Vagina (tissue), 2 donors: ENCODE data around the gene ANXA8. TPM values are rescaled to one million over a fixed set of nuclear protein-coding genes. Genes with fewer than 3 reads are reported as not detected.

Source experiments
- DNase-seq, 2 donors: peaks; one replicate each; pipeline ENCODE4 v3.0.0-alpha.2; 2017; ENCODE audit errors: extremely low spot score in 2 of 2
- H3K27ac ChIP-seq: fragments of 200-600 bp; sonication (generic); one replicate; pipeline ENCODE4 v1.5.1; 2019
- H3K27me3 ChIP-seq: fragments of 200-600 bp; sonication (generic); one replicate; pipeline ENCODE4 v1.5.1; 2019
- H3K36me3 ChIP-seq, 2 donors: fragments of 200-600 bp; sonication (generic); one replicate each; pipeline ENCODE4 v1.5.1; 2017 to 2019
- H3K4me1 ChIP-seq: fragments of 200-600 bp; sonication (generic); one replicate; pipeline ENCODE4 v1.5.1; 2019
- H3K4me3 ChIP-seq, 2 donors: fragments of 200-600 bp; sonication (generic); 1 replicate in 1 of 2; 2 replicates in 1 of 2; pipeline ENCODE4 v1.5.1; 2016 to 2019
- H3K9me3 ChIP-seq: fragments of 200-600 bp; sonication (generic); one replicate; pipeline ENCODE4 v1.5.1; 2019
- POLR2A ChIP-seq, 2 donors: fragments of 450-650 bp; IDR thresholded peaks; one replicate each; pipeline ENCODE4 v1.6.1; 2017; ENCODE audit warnings: antibody characterized with exemption in 2 of 2, mild to moderate bottlenecking in 2 of 2, moderate library complexity in 2 of 2
- POLR2AphosphoS5 ChIP-seq, 2 donors: sonication (generic); formaldehyde crosslinking; IDR thresholded peaks; one replicate each; pipeline ENCODE4 v1.9.0; 2017; ENCODE audit warnings: antibody characterized with exemption in 2 of 2, mild to moderate bottlenecking in 2 of 2, low read depth in 1 of 2; ENCODE audit not compliant: insufficient read depth in 1 of 2
- intact Hi-C: fragments of 100-400 bp; cut with DNase I; formaldehyde crosslinking; loops from one replicate; pipeline ENCODE4 v1.15.1; 2023
- total RNA-seq: library from RNA; depleted of rRNA; stranded (reverse); fragments of >200 nt; gene quantifications from one replicate; pipeline ENCODE4 v1.2.3, GENCODE V29; 2016
- TF ChIP-seq, protein P1 (sequence below), 3 experiments: fragments of 450-650 bp in 2 of 3; fragments of 200-600 bp in 1 of 3; sonication (generic) in 1 of 3; IDR thresholded peaks; one replicate each; pipeline ENCODE4 v1.5.1; 2017 to 2019; ENCODE audit warnings: antibody characterized with exemption in 3 of 3, mild to moderate bottlenecking in 2 of 3, moderate library complexity in 2 of 3

ANXA8 gene
- total RNA-seq, 1 donor from 2014 or later: 135 TPM

DNA sequence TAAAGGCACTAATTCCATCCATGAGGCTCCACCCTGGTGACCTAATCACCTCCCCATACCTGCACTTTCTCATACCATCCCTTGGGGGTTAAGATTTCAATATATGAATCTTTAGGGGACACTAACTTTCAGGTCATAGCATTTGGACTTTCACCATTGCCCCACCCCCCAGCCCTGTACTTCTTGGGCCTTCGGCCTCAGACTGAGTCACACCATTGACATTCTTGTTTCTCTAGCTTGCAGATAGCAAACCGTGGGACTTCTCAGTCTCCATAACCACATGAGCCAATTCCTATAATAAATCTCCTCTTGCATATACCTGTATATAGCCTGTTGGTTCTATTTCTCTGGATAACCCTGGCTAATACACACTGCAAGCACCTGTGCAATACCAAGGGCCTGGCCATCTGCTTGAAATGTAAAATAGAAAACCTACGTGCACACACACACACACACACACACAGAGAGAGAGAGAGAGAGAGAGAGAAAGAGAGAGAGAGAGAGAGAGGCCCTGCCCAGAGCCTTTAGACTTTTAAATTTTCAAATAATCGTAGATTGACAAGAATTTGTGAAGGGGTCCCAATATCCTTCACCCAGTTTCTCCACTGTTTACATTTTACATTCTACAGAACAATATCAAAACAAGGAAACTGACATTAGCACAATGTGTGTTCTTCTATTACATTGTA is 25.3 kb downstream of the ANXA8 start:
- Histone ChIP-seq H3K9me3 (no peaks in the 10 kb centered on the region), H3K27ac (no peak overlapping the region), H3K36me3 (no peaks in the 10 kb centered on the region), H3K27me3 (no peaks in the 10 kb centered on the region), H3K4me3 (no peak overlapping the region), H3K4me1 (no peaks in the 10 kb centered on the region)
- DNase-seq: peak in 1 of 2 donors; percentile 37
- TF ChIP-seq POLR2AphosphoS5 (IDR thresholded peaks at IDR 0.05; ENCODE audit: insufficient read depth in 1 of 2, low read depth in 1 of 2) (no peak), POLR2A (IDR thresholded peaks at IDR 0.05) (no peak)
- TF ChIP-seq, protein P1, sequence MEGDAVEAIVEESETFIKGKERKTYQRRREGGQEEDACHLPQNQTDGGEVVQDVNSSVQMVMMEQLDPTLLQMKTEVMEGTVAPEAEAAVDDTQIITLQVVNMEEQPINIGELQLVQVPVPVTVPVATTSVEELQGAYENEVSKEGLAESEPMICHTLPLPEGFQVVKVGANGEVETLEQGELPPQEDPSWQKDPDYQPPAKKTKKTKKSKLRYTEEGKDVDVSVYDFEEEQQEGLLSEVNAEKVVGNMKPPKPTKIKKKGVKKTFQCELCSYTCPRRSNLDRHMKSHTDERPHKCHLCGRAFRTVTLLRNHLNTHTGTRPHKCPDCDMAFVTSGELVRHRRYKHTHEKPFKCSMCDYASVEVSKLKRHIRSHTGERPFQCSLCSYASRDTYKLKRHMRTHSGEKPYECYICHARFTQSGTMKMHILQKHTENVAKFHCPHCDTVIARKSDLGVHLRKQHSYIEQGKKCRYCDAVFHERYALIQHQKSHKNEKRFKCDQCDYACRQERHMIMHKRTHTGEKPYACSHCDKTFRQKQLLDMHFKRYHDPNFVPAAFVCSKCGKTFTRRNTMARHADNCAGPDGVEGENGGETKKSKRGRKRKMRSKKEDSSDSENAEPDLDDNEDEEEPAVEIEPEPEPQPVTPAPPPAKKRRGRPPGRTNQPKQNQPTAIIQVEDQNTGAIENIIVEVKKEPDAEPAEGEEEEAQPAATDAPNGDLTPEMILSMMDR (IDR thresholded peaks at IDR 0.05): no peak
- intact Hi-C loops: no loop called here

DNA sequence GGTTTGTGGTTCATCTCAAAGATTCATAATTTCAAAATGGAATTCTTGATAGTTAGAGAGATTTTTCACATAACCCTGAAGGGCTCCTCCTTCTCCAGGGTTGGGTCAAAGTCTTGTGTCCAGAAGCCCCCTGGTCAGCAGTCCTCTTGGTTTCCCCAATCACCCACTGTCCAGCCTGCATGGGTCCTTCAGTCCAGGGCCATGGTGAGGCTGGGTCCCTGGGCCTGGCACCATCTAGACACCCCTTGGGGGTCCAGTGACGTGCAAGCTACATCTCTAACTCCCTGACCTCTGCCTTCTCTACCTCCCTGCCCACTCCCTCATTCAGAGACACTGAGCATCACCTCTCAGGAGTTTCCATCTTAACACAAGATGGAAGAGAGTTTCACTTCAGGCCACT is 26.1 kb downstream of the ANXA8 start:
- TF ChIP-seq, protein P1 (IDR thresholded peaks at IDR 0.05): no peak
- TF ChIP-seq POLR2AphosphoS5 (IDR thresholded peaks at IDR 0.05; ENCODE audit: insufficient read depth in 1 of 2, low read depth in 1 of 2): no peak
- no peak for TF ChIP-seq POLR2A (IDR thresholded peaks at IDR 0.05)
- Histone ChIP-seq H3K27ac (no peak overlapping the region), H3K4me1 (no peaks in the 10 kb centered on the region), H3K4me3 (no peak overlapping the region), H3K36me3 (no peaks in the 10 kb centered on the region), H3K9me3 (no peaks in the 10 kb centered on the region), H3K27me3 (no peaks in the 10 kb centered on the region)
- intact Hi-C loops: no loop called here
- DNase-seq: peak in 1 of 2 donors; percentile 44

DNA sequence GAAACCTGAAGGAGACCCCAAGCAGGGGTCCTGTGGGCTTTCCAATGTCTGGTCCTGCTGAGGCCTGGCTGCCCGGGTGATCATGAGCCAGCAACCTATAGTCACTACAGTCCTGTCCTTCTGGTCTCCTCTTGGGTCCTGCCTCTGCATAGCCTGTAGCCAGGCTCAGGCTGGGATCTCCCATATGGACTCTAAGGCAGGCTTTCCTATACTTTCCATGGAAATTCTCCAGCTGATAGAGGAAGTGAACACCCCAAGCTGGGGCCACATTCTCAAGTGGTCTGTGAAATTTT is 26.4 kb downstream of the ANXA8 start:
- peak in 1 of 2 donors; percentile 29 for DNase-seq
- TF ChIP-seq, protein P1 (IDR thresholded peaks at IDR 0.05): no peak
- no peak for TF ChIP-seq POLR2A (IDR thresholded peaks at IDR 0.05)
- no peak for TF ChIP-seq POLR2AphosphoS5 (IDR thresholded peaks at IDR 0.05; ENCODE audit: insufficient read depth in 1 of 2, low read depth in 1 of 2)

DNA sequence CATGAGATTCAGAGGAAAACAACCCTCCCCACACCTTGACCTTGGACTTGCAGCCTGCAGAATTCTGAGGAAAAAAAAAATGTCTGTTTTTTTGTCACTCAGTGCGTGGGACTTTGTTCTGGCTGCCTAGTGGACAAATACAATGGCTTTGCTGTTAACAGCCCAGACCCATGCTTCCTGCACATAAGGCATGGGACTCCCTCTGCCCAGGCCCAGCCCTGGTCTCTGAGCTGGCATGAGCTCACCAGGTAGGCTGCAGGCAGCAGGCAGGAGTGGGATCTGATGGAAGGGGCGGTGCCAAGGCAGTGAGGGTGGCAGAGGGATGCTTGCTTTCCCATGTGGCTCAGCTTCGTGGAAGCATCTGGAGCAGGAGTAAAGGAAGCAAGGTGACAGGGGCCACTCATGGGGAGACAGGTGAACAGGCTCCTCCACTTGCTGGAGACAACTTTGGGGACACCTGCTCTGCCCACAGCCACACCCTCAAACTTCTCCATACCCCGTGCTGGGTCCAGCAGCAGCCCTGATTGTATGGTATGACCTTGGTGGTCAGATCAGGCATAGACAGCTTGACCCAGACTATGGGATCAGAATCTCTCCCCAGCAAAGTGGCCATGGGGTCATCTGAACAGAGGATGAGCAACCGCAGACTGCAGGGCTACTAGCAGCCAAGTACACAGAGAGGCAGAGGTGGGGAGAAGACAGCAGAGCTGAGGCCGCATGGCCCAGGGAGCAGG is 27.0 kb downstream of the ANXA8 start:
- no peak for TF ChIP-seq POLR2A (IDR thresholded peaks at IDR 0.05)
- TF ChIP-seq, protein P1 (IDR thresholded peaks at IDR 0.05): no peak
- TF ChIP-seq POLR2AphosphoS5 (IDR thresholded peaks at IDR 0.05; ENCODE audit: insufficient read depth in 1 of 2, low read depth in 1 of 2): no peak
- H3K4me3 ChIP-seq: no peak overlapping the region
- no peaks in the 10 kb centered on the region for H3K9me3 ChIP-seq
- H3K27ac ChIP-seq: no peak overlapping the region
- no peaks in the 10 kb centered on the region for H3K36me3 ChIP-seq
- DNase-seq: peak in 1 of 2 donors; percentile 75
- no peaks in the 10 kb centered on the region for H3K27me3 ChIP-seq
- intact Hi-C loops: no loop called here
- H3K4me1 ChIP-seq: no peaks in the 10 kb centered on the region

More for the DNA sequence above, 26.4 kb downstream of the ANXA8 start:
- H3K36me3 ChIP-seq: no peaks in the 10 kb centered on the region
- no peak overlapping the region for H3K4me3 ChIP-seq
- H3K27me3 ChIP-seq: no peaks in the 10 kb centered on the region
- intact Hi-C loops: no loop called here
- no peaks in the 10 kb centered on the region for H3K4me1 ChIP-seq
- no peaks in the 10 kb centered on the region for H3K9me3 ChIP-seq
- H3K27ac ChIP-seq: no peak overlapping the region
